HepG2 (cell line): ENCODE results near the gene DNAJB6. TPM values are rescaled to one million over a fixed set of nuclear protein-coding genes. Genes with fewer than 3 reads are reported as not detected.

ENCODE experiments used
- CEBPB ChIP-seq: IDR thresholded peaks from 2 replicates; pipeline ENCODE4 v1.6.1; 2011; ENCODE audit warnings: low read depth, low read length, improper control_type of control experiment, borderline replicate concordance
- CHD4 ChIP-seq: fragments of 200-600 bp; sonication (generic); IDR thresholded peaks from 2 replicates; pipeline ENCODE4 v1.7.0; 2017; ENCODE audit warnings: mild to moderate bottlenecking, low read length, borderline replicate concordance
- ELF1 ChIP-seq: sonication (generic); formaldehyde crosslinking; IDR thresholded peaks from 2 replicates; pipeline ENCODE4 v1.4.0; 2020; ENCODE audit warnings: missing genetic modification reagents
- HOXA3 ChIP-seq: sonication (generic); formaldehyde crosslinking; IDR thresholded peaks from 2 replicates; pipeline ENCODE4 v1.5.0; 2020; ENCODE audit warnings: missing genetic modification reagents
- MAZ ChIP-seq, 2 experiments: sonication (generic) in 1 of 2; formaldehyde crosslinking in 1 of 2; IDR thresholded peaks; 2 replicates each; pipeline versions ENCODE4 v1.5.0 to v1.6.1; 2012 to 2020; ENCODE audit warnings: low read depth in 2 of 2, mild to moderate bottlenecking in 2 of 2, borderline replicate concordance in 1 of 2, improper control_type of control experiment in 1 of 2, low read length in 1 of 2, missing genetic modification reagents in 1 of 2, moderate library complexity in 1 of 2
- MLLT10 ChIP-seq: sonication (generic); formaldehyde crosslinking; IDR thresholded peaks from 2 replicates; pipeline ENCODE4 v1.4.0; 2020; ENCODE audit warnings: missing genetic modification reagents
- NCOA1 ChIP-seq: sonication (generic); formaldehyde crosslinking; IDR thresholded peaks from 2 replicates; pipeline ENCODE4 v1.9.0; 2021; ENCODE audit warnings: missing genetic modification reagents
- RBM39 ChIP-seq: fragments of 200-400 bp; formaldehyde crosslinking; IDR thresholded peaks from one replicate; pipeline ENCODE4 v1.6.1; 2018; ENCODE audit warnings: antibody characterized with exemption, mild to moderate bottlenecking, low read depth, low read length; ENCODE audit not compliant: poor library complexity, severe bottlenecking
- TMF1 ChIP-seq: sonication (generic); formaldehyde crosslinking; IDR thresholded peaks from 2 replicates; pipeline ENCODE4 v1.8.1; 2022; ENCODE audit warnings: low read depth, missing genetic modification reagents
- ZNF256 ChIP-seq: sonication (generic); formaldehyde crosslinking; conservative IDR thresholded peaks from 2 replicates; pipeline ENCODE4 v1.4.0; 2020; ENCODE audit warnings: missing genetic modification reagents
- ZNF510 ChIP-seq: sonication (generic); formaldehyde crosslinking; IDR thresholded peaks from 2 replicates; pipeline ENCODE4 v1.4.0; 2020; ENCODE audit warnings: low read depth, mild to moderate bottlenecking, missing genetic modification reagents
- ZNF724P ChIP-seq: sonication (generic); formaldehyde crosslinking; IDR thresholded peaks from 2 replicates; pipeline ENCODE4 v1.8.0; 2022; ENCODE audit warnings: missing genetic modification reagents, borderline replicate concordance
- ZNF776 ChIP-seq: sonication (generic); formaldehyde crosslinking; IDR thresholded peaks from 2 replicates; pipeline ENCODE4 v1.4.0; 2020; ENCODE audit warnings: mild to moderate bottlenecking, missing genetic modification reagents
- ZSCAN25 ChIP-seq: sonication (generic); formaldehyde crosslinking; IDR thresholded peaks from 2 replicates; pipeline ENCODE4 v1.8.0; 2022; ENCODE audit warnings: mild to moderate bottlenecking, missing genetic modification reagents
- ZZZ3 ChIP-seq: sonication (generic); formaldehyde crosslinking; IDR thresholded peaks from 2 replicates; pipeline ENCODE4 v1.4.0; 2020; ENCODE audit warnings: missing genetic modification reagents, mild to moderate bottlenecking, borderline replicate concordance
- polyA plus RNA-seq, 8 experiments: library from polyadenylated mRNA; depleted of rRNA in 3 of 8; stranded (reverse) in 7 of 8; unstranded in 1 of 8; fragments of >200 nt; fragmentation: Illumina TruSeq in 4 of 8; extraction: Trizol in 4 of 8; gene quantifications; 2 replicates each; pipeline versions ENCODE4 v1.2.1 to v1.2.3, GENCODE V29; 2011 to 2016; ENCODE audit warnings: low read depth in 4 of 8, missing spikeins in 1 of 8, mixed read lengths in 1 of 8; ENCODE audit not compliant: insufficient read depth in 1 of 8
- total RNA-seq, 5 experiments: library from RNA; depleted of rRNA; stranded (reverse); fragments of >200 nt; fragmentation: Illumina TruSeq; extraction: Trizol; gene quantifications; 2 replicates each; pipeline ENCODE4 v1.2.3, GENCODE V29; 2016; ENCODE audit warnings: low read depth in 1 of 5
- TF ChIP-seq, protein P1 (sequence below): IDR thresholded peaks from 2 replicates; pipeline ENCODE4 v1.6.1; 2016
- TF ChIP-seq, protein P2 (sequence below): sonication (generic); formaldehyde crosslinking; IDR thresholded peaks from 2 replicates; pipeline ENCODE4 v1.4.0; 2020; ENCODE audit warnings: missing genetic modification reagents
- TF ChIP-seq, protein P3 (sequence below): sonication (generic); formaldehyde crosslinking; IDR thresholded peaks from 2 replicates; pipeline ENCODE4 v1.8.1; 2023; ENCODE audit warnings: mild to moderate bottlenecking, missing genetic modification reagents, borderline replicate concordance
- TF ChIP-seq, protein P4 (sequence below): sonication (generic); formaldehyde crosslinking; IDR thresholded peaks from 2 replicates; pipeline ENCODE4 v1.8.1; 2023; ENCODE audit warnings: mild to moderate bottlenecking, missing genetic modification reagents
- TF ChIP-seq, protein P5 (sequence below): sonication (generic); formaldehyde crosslinking; IDR thresholded peaks from 2 replicates; pipeline ENCODE4 v1.8.1; 2023; ENCODE audit warnings: mild to moderate bottlenecking, missing genetic modification reagents
- TF ChIP-seq, protein P6 (sequence below): sonication (generic); formaldehyde crosslinking; IDR thresholded peaks from 2 replicates; pipeline ENCODE4 v1.5.1; 2020; ENCODE audit warnings: mild to moderate bottlenecking, missing genetic modification reagents

Gene DNAJB6
- total and polyA plus RNA-seq, 2 of the 13 experiments (the other 11 are each of a cell fraction or from before 2014, with no cell fraction given) = 29.9 to 53.9 TPM

DNA sequence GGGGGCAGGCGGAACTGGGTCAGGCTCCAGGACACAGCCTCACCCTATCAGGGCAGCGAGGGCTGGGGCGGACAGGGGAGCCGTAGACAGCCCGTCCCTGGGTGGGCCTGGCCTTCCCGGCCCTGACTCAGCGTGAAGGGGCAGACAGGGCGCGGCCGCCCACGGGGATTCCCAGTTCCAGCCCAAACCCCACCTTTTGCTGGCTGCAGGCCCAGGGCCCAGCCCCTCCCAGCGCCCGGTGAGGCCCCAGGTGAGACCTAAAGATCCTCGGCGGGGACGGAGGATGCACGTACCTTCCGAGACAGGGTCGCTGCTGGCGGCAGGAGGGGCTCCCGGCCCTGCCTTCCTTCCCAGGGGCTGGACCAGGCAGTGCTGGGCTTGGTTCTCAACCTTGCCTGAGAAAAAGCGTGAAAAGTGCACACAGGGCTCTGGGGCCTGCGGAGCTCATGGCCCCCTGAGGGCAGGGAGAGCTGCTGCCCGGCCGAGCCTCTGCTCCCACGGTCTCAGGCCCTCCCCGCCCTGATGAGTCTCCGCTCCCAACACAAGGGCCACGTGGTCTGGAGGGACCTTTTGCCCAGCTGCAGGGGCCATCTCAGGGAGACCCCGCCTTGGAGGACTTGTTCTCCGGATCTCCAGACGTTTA, 43.9 kb upstream of the DNAJB6 start (continued):
- TF ChIP-seq ZZZ3 (CRISPR knock-in tag) (0 out of 2 replicates have a peak, but pooled peaks have one; percentile 38), MAZ (IDR thresholded peaks at IDR 0.05; ENCODE audit: borderline replicate concordance, low read depth, low read length) (no peak), MAZ (CRISPR knock-in tag; IDR thresholded peaks at IDR 0.05; ENCODE audit: low read depth) (no peak), TMF1 (no peak), CHD4 (no peak), MLLT10 (CRISPR knock-in tag) (no peak), RBM39 (peak; percentile 26), ZNF724P (CRISPR knock-in tag) (0 out of 2 replicates have a peak, but pooled peaks have one; percentile 32), NCOA1 (CRISPR knock-in tag) (no peak), HOXA3 (CRISPR knock-in tag) (0 out of 2 replicates have a peak, but pooled peaks have one; percentile 5), ZSCAN25 (0 out of 2 replicates have a peak, but pooled peaks have one; percentile 16), ELF1 (CRISPR knock-in tag) (no peak), ZNF256 (CRISPR knock-in tag) (0 out of 2 replicates have a peak, but pooled peaks have one; percentile 38), CEBPB (no peak), ZNF510 (no peak), ZNF776 (no peak)
- TF ChIP-seq, protein P1, sequence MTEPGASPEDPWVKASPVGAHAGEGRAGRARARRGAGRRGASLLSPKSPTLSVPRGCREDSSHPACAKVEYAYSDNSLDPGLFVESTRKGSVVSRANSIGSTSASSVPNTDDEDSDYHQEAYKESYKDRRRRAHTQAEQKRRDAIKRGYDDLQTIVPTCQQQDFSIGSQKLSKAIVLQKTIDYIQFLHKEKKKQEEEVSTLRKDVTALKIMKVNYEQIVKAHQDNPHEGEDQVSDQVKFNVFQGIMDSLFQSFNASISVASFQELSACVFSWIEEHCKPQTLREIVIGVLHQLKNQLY (CRISPR knock-in tag) = no peak
- TF ChIP-seq, protein P2, sequence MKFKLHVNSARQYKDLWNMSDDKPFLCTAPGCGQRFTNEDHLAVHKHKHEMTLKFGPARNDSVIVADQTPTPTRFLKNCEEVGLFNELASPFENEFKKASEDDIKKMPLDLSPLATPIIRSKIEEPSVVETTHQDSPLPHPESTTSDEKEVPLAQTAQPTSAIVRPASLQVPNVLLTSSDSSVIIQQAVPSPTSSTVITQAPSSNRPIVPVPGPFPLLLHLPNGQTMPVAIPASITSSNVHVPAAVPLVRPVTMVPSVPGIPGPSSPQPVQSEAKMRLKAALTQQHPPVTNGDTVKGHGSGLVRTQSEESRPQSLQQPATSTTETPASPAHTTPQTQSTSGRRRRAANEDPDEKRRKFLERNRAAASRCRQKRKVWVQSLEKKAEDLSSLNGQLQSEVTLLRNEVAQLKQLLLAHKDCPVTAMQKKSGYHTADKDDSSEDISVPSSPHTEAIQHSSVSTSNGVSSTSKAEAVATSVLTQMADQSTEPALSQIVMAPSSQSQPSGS = no peak
- TF ChIP-seq, protein P3, sequence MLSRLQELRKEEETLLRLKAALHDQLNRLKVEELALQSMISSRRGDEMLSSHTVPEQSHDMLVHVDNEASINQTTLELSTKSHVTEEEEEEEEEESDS = no peak
- TF ChIP-seq, protein P4, sequence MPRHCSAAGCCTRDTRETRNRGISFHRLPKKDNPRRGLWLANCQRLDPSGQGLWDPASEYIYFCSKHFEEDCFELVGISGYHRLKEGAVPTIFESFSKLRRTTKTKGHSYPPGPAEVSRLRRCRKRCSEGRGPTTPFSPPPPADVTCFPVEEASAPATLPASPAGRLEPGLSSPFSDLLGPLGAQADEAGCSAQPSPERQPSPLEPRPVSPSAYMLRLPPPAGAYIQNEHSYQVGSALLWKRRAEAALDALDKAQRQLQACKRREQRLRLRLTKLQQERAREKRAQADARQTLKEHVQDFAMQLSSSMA (CRISPR knock-in tag) = no peak
- TF ChIP-seq, protein P5, sequence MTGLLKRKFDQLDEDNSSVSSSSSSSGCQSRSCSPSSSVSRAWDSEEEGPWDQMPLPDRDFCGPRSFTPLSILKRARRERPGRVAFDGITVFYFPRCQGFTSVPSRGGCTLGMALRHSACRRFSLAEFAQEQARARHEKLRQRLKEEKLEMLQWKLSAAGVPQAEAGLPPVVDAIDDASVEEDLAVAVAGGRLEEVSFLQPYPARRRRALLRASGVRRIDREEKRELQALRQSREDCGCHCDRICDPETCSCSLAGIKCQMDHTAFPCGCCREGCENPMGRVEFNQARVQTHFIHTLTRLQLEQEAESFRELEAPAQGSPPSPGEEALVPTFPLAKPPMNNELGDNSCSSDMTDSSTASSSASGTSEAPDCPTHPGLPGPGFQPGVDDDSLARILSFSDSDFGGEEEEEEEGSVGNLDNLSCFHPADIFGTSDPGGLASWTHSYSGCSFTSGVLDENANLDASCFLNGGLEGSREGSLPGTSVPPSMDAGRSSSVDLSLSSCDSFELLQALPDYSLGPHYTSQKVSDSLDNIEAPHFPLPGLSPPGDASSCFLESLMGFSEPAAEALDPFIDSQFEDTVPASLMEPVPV (CRISPR knock-in tag) = no peak
- TF ChIP-seq, protein P6, sequence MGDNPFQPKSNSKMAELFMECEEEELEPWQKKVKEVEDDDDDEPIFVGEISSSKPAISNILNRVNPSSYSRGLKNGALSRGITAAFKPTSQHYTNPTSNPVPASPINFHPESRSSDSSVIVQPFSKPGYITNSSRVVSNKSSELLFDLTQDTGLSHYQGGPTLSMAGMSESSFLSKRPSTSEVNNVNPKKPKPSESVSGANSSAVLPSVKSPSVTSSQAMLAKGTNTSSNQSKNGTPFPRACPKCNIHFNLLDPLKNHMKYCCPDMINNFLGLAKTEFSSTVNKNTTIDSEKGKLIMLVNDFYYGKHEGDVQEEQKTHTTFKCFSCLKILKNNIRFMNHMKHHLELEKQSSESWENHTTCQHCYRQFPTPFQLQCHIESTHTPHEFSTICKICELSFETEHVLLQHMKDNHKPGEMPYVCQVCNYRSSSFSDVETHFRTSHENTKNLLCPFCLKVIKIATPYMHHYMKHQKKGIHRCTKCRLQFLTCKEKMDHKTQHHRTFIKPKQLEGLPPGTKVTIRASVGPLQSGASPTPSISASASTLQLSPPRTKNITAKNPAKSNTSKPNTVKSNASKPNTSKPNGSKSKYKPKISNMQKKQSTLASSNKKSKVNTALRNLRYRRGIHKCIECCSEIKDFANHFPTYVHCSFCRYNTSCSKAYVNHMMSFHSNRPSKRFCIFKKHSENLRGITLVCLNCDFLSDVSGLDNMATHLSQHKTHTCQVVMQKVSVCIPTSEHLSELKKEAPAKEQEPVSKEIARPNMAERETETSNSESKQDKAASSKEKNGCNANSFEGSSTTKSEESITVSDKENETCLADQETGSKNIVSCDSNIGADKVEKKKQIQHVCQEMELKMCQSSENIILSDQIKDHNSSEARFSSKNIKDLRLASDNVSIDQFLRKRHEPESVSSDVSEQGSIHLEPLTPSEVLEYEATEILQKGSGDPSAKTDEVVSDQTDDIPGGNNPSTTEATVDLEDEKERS (CRISPR knock-in tag) = 0 out of 2 replicates have a peak, but pooled peaks have one; percentile 31
